Measurements from ENCODE around the gene BHLHA9.
"Not testable (repeated sequence)": the region's sequence is repeated elsewhere in the genome, so short reads cannot be mapped to it uniquely, and the experiment has no call there.

BHLHA9 gene

DNA sequence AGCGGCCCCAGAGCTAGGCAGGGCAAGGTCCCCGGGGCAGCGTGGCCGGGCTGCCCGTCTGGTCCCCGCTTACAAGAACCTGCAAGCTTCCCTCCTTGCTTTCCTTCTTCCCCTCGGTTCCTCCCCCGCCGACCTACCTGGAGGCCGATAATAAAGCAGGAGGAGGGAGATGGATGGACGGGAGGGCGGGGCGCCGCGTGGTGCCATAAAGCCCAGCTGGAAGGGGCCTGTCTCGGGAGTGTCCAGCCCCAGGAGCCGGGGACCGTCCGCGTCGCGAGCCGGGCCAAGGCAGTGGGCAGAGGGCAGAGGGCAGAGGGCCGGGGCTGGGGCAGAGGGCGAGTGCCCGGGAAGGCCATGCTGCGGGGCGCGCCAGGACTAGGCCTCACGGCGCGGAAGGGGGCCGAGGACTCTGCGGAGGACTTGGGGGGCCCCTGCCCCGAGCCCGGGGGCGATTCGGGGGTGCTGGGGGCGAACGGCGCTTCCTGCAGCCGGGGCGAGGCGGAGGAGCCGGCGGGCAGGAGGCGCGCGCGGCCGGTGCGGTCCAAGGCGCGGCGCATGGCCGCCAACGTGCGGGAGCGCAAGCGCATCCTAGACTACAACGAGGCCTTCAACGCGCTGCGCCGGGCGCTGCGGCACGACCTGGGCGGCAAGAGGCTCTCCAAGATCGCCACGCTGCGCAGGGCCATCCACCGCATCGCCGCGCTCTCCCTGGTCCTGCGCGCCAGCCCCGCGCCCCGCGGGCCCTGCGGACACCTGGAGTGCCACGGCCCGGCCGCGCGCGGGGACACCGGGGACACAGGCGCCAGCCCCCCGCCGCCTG, at the start of gene BHLHA9:
TSS of gene BHLHA9 (plus strand) at position 235 of the 820 bp plus-strand sequence. CDS start at position 355, 120 bp downstream.
- DNase-seq (ENCODE audit: low read depth) = no peak

DNA sequence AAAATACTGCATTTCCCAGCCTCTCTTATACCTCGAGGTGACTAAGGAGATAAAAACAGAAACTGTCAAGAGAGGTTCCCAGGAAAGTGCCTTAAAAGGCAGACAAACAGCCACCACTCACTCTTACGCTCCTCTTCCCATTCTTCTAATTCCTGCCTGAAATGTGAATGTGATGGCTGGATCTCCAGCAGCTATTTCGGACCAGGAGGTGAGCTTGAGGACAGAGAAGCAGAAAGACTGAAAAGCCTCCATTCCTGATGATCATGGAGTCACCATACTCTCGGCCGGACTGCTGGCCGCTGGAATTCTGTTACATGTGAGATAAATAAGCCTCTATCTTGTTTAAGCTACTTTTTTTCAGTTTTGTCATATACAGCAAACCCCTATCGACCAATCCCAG, 49.0 kb upstream of the BHLHA9 start:
- no peak for DNase-seq (ENCODE audit: low read depth)

DNA sequence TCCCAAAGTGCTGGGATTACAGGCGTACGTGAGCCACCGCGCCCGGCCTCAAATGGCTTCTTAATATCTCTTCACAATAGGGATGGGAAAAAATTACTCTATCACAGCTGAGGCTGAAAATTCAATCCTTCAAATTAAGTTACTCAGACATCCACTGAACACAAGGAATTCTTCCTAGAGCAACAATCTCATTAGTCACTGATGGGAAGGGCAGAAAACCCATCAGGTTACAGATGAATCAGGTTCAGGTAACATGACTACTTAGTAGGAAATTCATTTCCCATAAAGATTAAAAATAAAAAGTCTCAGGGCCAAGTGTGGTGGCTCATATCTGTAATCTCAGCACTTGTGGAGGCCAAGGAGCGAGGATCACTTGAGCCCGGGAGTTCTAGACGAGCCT, 47.9 kb upstream of the BHLHA9 start:
- no peak for DNase-seq (ENCODE audit: low read depth)

DNA sequence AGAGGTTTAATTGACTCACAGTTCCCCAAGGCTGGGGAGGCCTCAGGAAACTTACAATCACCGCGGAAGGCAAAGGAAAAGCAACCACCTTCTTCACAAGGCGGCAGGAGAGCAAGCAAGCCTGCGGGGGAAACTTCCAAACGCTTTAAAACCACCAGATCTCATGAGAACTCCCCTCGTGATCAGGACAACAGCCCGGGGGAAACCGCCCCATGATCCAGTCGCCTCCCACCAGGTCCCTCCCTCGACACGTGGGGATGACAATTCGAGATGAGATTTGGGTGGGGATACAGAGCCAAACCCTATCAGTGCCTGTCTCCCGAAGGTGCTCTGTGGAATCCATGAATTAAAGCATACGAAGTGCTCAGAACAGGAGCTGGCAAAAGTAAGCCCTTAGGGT, 46.6 kb upstream of the BHLHA9 start:
- no peak for DNase-seq (ENCODE audit: low read depth)

DNA sequence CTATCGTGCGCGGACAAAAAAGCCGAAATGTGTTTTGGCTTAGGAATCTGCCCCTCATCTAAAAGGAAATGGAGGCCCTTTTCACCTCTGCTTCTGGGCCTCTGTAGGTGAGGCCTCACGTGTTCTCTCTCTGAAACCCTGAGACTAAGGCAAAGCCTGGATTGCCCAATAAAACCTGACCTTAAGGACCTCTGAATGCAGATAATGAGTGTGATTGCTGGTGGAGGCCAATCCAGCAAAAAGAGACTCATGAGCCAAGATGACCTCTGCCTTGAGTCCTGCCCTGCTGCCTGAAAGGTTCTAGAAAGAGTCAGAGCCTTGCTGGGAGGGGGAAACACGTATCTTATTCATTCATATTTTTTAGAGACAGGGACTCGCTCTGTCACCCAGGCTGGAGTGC, 45.9 kb upstream of the BHLHA9 start:
- DNase-seq (ENCODE audit: low read depth) = no peak

DNA sequence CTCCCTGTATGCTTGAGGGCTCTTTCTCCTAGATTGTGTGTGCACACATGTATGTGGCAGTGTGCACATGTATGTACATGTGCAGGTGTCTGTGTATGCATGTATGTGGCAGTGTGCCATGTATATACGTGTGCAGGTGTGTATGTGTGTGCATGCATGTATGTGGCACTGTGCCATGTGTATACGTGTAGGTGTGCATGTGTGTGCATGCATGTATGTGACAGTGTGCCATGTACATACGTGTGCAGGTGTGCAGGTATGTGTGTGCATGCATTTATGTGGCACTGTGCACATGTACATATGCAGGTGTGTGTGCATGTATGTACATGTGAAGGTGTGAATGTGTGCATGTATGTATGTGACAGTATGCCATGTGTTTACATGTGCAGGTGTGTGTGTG, 43.9 kb upstream of the BHLHA9 start:
- DNase-seq (ENCODE audit: low read depth) = no peak

DNA sequence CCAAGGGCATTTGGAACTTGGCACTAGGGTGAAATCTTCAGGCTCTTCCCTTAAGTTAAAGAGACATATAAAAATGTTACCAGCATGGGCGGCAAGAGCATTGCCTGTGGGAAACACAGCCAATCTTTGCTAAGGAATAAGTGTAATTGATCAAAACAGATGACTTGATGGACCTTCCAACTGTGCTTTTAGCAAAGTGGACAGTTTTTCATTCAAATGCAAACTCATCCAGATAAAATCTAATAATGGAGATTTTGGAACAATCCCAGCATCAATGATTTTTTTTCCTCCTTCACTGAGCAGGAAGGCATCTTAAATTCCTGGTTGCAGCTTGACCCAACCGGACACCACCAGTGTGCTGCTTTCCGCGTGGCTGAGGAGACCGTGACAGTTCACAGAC, 42.9 kb upstream of the BHLHA9 start:
- DNase-seq (ENCODE audit: low read depth) = no peak

DNA sequence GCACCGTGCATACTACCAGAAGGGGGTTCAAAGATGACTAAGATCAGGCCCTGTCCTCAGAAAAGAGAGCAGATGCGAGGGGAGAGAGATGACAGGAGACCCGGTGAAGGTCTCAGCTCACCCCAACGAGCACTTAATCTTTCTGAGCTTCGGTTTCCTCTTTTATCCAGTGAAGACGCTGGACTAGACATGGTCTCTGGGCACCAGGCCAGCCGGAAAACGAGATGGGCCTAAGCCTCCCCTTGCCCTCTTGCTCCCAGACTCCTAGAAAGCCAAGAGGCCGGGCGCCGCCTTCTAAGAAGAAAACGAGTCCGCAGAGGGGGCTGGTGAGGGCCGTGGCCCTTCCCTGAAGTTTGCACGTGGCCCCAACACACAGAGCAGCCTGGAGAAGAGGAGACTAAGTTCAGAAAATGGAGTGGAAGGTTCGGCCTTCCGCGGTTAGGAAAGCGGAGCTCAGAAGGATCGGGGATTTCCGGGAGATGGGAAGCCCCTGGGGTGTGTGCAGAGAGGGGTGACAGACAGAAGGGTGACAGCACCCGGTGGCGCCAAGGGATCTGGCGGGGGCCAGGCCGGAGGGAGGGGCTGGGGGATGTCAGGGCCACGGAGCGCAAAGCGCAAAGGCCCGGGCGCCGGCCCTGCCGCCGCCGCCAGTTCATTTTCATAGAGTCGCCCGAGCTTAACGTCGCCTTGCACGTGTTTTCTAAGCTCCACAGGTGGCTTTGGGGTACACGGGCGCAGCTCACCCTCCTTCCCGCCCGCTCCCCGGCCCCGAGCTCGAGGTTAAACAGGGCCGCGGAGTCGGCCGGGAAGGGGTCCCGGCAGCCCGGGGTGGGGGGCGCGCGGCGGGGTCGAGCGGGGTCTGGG, 42.1 kb upstream of the BHLHA9 start:
- no peak for DNase-seq (ENCODE audit: low read depth)

DNA sequence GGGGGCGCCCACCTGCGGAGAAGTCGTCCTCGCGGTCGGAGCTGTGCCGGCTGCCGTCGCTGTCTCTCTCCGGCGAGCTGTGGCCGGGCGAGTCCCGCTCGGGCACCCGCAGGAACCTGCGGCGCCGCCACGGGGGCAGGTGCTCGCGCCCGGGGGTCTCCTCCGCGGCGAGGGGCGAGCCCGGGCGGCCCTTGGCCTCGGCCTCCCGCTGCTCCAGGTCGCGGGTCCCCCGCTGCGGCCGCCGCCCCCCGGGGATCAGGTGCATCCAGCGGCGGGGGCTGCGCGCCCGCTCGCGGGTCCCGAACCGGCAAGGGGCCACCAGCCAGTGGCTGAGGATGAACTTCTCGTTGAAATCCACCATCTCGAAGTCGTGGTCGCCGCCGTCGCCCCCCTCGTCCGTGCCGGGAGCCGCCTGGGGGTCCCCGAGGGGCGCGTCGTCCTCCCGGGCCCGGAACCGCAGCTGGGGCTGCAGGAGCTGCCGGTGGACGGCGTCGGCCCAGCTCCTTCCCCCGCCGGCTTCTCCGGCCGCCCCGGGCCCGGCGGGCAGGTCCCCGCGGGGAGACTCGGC, 41.4 kb upstream of the BHLHA9 start:
- no peak for DNase-seq (ENCODE audit: low read depth)

DNA sequence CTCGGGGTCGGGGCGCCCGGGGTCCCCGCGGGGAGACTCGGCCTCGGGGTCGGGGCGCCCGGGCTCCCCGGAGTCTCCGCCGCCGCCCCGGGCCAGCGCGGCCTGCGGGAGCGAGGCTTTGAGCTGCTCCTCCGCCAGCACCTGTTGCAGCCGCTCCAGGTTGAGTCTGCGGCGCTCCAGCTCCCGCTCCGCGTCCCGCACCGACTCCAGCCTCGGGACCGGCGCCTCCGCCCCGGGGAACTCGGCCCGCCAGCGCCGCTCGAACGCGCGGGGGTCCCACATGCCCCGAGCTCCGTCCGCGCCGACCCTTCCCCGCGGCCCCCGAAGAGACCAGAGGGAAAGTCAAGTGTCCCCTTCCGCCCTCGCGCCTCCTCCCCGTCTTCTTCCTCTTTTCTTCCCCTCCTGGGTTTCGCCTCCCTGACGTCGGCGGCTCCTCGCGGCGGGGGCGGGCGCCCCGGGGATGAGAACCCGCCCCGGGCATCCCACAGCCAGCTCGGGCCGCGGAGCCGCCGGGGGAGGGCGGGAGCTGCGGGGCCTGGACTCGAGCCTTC, 40.8 kb upstream of the BHLHA9 start:
- peak; percentile 7 for DNase-seq (ENCODE audit: low read depth)

DNA sequence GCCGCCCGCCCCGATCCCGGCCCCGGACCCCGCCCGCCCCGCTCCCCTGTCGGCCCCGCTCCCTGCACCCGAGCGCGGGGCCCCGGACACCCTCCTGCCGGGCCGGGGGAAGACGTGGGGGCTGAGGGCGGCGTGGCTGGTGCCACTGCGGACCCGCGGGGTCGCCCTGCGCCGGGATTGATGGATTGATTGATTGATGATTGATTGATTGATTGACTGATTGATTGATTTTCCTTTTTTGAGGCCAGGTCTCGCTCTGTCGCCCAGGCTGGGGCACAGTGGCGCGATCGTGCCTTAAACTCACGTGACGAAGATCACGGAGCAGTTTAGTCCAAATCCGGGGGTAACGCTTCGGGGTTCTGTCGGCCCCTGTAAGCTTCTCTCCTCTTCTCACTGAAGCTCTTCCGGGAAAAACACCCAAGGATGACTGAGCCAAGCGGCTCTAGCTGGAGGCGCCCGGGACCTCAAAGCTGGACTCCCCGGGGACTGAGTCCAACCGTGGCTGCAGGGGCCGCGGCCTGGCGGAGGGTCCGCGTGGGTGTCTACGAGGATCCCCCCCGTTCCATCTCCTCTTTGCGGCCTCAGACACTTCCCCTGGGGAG, 40.2 kb upstream of the BHLHA9 start:
- no peak for DNase-seq (ENCODE audit: low read depth)

DNA sequence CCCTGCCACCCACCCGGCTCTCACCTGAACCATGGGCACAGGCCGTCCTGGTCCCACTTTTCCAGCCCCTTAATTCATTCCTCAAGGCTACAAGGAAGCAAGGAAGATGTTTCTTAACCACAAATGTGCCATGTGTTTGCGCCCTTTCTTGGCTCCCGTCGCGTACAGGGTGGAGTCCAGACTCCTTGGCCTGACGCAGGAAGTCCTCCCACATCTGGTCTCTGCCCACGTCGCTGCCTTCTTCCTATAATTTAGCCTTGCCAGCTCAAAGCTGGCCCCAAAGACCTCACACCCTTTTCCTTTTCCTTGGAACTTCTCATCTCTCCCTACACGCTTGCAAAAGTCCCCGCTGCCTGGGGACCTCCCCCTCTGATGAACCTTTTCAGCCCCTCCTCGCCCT, 38.8 kb upstream of the BHLHA9 start:
- DNase-seq (ENCODE audit: low read depth) = no peak

DNA sequence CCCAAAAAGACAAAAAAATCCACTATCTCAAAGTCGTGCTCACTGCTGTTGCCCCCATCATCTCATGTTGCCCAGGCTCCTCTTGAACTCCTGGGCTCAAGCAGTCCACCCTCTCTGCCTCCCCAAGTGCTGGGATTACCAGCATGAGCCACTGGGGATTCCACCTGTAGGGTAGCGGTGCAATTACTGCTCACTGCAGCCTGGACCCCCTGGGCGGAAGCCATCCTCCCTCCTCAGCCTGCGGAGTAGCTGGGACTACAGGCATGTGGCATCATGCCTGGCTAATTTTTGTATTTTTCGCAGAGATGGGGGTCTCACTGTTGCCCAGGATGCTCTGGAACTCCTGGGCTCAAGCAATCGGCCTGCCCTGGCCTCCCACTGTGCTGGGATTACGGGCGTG, 37.9 kb upstream of the BHLHA9 start:
- DNase-seq (ENCODE audit: low read depth) = no peak

DNA sequence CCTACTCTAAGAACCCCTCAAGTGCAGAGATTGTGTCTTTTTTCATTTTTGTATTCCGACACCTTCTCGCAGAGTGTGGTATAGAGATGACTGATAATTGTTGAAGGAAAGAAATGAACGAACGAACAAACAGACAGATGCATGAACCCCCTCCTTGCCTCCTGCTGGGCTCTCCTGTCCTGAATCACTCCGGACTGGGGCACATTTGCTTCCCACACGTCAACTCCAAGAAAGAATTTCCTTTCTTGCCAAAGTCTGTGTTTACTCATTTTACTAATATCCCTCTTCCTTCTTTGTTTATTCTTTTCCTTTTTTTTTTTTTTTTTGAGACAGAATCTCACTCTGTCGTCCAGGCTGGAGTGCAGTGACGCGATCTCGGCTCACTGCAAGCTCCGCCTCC, 37.5 kb upstream of the BHLHA9 start:
- no peak for DNase-seq (ENCODE audit: low read depth)

DNA sequence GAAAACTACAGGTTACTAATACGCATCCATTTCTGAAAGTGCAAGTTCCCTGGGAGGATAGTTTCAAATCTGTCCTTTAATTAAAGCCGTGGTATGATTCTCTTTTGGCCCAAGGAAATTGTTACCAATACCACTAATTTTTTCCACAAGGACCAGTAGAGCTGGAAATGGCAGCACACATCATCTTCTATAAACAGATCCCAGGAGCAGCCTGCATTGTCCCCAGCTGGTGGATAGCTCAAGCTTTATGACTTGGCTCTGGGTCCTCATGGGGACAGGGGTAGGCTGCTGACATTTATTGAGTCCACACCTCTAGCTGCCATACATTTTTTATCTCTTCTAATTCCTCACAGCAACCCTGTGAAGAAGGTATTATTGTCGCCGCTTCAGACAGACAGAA, 35.8 kb upstream of the BHLHA9 start:
- DNase-seq (ENCODE audit: low read depth) = no peak

DNA sequence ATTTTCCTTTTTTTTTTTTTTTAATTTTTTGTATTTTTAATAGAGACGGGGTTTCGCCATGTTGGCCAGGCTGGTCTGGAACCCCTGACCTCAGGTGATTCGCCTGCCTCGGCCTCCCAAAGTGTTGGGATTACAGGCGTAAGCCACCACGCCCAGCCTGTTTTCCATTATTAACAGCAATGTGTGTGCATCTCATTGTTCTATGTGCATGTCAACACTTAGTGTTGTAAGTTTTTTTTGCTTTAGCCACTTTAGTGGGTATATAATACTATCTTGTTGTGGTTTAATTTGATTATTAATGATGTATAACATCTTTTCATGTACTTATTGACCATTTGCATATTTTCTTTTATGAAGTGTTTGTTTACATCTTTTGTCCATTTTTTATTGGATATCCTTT, 32.8 kb upstream of the BHLHA9 start:
- DNase-seq (ENCODE audit: low read depth) = no peak

DNA sequence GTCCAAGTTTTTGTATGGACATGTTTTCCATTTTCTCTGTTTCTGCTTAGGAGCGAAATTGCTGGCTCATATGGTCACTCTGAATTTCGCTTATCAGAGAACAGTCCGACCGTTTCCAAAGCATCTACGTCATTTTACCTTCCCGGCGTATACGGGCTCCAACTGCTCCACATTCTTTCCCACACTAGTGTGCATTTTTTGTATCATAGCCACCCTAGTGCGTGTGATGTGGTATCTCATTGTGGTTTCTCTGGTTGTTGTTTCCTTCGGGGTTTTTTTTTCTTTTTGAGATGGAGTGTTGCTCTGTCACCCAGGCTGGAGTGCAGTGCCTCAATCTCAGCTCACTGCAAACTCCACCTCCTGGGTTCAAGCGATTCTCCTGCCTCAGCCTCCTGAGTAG, 31.0 kb upstream of the BHLHA9 start:
- DNase-seq (ENCODE audit: low read depth) = no peak

DNA sequence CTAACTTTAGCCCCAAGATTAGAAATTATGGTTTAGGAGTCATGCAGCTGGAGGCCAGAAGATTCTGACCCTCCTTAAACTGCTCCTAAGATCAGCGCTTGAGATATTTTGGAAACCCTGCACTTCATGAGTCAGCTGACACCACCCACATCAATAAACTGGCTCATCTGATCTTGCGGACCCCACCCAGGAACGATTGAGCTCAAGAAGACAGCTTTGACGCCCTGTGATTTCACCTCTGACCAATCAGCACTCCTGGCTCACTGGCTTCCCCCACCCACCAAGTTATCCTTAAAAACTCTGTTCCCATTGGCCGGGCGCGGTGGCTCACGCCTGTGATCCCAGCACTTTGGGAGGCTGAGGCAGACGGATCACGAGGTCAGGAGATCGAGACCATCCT, 29.8 kb upstream of the BHLHA9 start:
- DNase-seq (ENCODE audit: low read depth) = not testable (repeated sequence)

DNA sequence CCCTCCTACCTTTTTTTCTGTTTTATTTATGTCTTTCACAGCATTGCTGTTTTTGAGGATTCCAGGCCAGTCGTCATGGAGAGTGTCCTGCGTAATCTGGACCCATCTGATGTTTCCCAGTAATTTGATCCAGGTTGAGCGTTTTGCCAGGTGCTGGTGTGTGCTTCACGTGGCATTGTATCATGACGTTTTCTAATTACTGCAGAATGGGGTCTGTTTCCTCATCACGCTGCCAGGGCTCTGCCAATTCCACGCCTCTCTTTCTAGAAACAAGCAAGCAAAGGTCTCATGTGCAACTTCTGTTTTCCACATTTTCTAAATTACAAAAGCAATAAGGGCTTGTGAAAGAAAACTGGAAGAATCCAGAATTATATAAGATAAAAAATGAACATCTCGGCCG, 28.3 kb upstream of the BHLHA9 start:
- DNase-seq (ENCODE audit: low read depth) = no peak

DNA sequence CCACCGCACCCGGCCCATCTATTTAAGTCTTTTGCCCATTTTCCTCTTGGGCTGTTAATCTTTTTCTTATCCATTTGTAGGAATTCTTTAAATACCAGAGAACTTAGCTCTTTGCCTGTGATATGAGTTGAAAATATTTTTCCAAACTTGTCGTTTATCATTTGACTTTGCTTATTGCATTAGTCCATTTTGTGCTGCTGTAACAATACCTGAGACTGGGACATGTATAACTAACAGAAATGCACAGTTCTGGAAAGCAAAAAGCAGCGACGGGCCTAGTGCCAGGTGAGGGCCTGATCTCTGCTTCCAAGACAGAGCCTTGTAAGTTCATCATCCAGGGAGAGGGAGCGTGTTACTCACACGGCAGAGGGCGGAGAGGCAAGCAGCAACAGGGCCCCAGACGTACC, 25.6 kb upstream of the BHLHA9 start:
- no peak for DNase-seq (ENCODE audit: low read depth)

DNA sequence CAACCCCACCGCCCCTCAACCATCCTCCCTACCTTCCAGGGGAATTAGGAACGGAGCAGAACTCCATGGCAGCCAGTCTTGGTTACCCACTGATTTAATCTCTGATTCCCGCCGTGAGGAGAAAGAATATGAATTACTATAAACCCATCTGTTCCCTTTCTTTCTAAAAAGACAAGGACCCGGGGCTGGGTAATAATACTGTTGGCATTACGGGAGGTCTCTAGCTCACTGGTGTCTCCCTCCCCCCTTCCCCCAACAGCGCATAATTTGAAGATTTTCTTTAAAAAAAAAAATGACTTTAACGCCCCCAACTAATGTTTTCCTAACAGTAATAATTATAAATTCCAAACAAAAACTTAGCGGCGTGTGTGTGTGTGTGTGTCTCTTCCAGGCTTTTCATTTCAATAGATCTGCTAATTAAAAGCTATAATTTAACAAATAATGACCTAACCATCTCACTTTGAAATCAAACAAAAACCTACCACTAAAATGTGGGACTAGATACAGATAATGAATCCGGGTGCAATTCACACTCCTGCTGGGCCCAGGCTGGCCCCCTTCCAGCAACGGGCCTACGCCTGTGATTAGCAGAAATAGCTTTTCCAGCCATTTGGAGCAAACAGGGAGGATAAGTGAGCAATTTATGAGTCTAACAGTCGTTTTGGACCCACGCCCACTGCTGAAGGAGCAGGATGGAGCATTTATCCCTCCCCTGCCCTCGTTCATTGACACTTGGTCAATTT, 18.2 kb upstream of the BHLHA9 start:
- DNase-seq (ENCODE audit: low read depth) = no peak

DNA sequence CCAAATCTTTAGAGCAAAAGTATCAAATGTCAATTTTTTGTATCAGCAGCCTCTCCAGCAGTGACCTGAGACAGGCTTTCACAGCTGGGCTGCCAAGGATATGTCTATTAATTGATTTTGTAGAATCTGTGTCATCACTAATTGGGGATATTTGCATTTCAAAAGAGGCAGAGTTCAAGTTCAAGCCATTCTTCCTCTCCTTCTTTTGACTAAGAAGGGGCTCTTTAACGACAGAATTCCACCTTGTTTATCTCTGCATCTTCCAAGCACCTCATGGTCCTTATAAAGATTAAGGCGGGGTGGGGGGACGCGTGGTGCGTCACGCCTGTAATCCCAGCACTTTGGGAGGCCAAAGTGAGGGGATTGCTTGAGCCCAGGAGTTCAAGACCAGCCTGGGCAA, 15.2 kb upstream of the BHLHA9 start:
- DNase-seq (ENCODE audit: low read depth) = no peak
